Measurements from ENCODE around the gene PARD3B. TPM values are rescaled to one million over a fixed set of nuclear protein-coding genes. Genes with fewer than 3 reads are reported as not detected.

PARD3B gene
- total and polyA plus RNA-seq, 2 of the 4 experiments (the other 2 are of a cell fraction), result 3.3 to 15.6 TPM

- Histone ChIP-seq H3K56ac (ENCODE audit: extremely low read depth, insufficient read depth, low read length) (no peak overlapping the region), H4K8ac (ENCODE audit: low read depth in 2 of 2, low read length in 2 of 2) (no peak overlapping the region), H2BK20ac (ENCODE audit: low read depth, low read length) (no peak overlapping the region), H3K4me3 (ENCODE audit: insufficient read depth, low read depth, low read length) (no peak overlapping the region), H3K27me3 (ENCODE audit: control insufficient read depth, insufficient read depth, low read length) (no peaks in the 10 kb centered on the region), H3K18ac (ENCODE audit: low read depth, low read length) (no peak overlapping the region), H2AFZ (replicated peaks; ENCODE audit: low read length, poor library complexity) (no peak overlapping the region), H3K4ac (ENCODE audit: low read depth, low read length) (no peak overlapping the region), H2BK15ac (ENCODE audit: low read depth, low read length) (no peak overlapping the region), H4K5ac (ENCODE audit: low read depth, low read length) (no peak overlapping the region), H3K14ac (replicated peaks; ENCODE audit: low read depth, low read length) (no peak overlapping the region), H3K36me3 (ENCODE audit: control insufficient read depth, insufficient read depth, low read length) (no peaks in the 10 kb centered on the region), H3K9me1 (ENCODE audit: insufficient read depth, low read length) (peaks cover 11% of the 10 kb centered on the region), H3K23ac (ENCODE audit: low read depth, low read length) (no peak overlapping the region), H3K4me1 (ENCODE audit: control insufficient read depth, insufficient read depth, low read length) (peaks cover 6% of the 10 kb centered on the region), H4K91ac (ENCODE audit: insufficient read depth, low read depth, low read length) (no peak overlapping the region), H2BK5ac (ENCODE audit: low read depth, low read length, poor library complexity, severe bottlenecking) (no peak overlapping the region), H3K79me1 (ENCODE audit: low read depth in 1 of 2, low read length in 2 of 2) (no peaks in the 10 kb centered on the region; a peak in 1 of 4 replicates), H3K4me2 (ENCODE audit: low read depth, low read length) (no peak overlapping the region), H2BK120ac (ENCODE audit: low read depth, low read length) (no peak overlapping the region), H4K20me1 (ENCODE audit: insufficient read depth, low read length) (no peaks in the 10 kb centered on the region), H2AK9ac (replicated peaks; ENCODE audit: low read depth, low read length, poor library complexity) (no peak overlapping the region), H3K9me3 (ENCODE audit: control insufficient read depth, insufficient read depth, low read length) (no peaks in the 10 kb centered on the region), H3K9ac (ENCODE audit: low read depth, low read length) (no peak overlapping the region), H3K27ac (ENCODE audit: insufficient read depth, low read length) (no peak overlapping the region), H2AK5ac (ENCODE audit: low read depth, low read length) (no peak overlapping the region)
- ChIA-PET CTCF (no interaction called here), POLR2A (ENCODE audit: unreplicated experiment) (no interaction called here)
- dilution Hi-C loops (cut with HindIII; ENCODE audit: low sequenced_read_pairs, unreplicated experiment), result no loop called here
- BruUV-seq (replicated peaks), result no TSS peak
- DNase-seq, result no peak
- WGBS, 2 experiments (ENCODE audit: extremely low coverage in 2 of 2, insufficient read length in 1 of 2), result no CpG with 5 or more reads among the region's 5 CpGs
- in situ Hi-C loops (cut with MboI; ENCODE audit: low sequenced_read_pairs), result no loop called here
- no peak for ATAC-seq (ENCODE audit: low read depth)
- no peak for TF ChIP-seq RCOR1 (IDR thresholded peaks at IDR 0.05; ENCODE audit: insufficient replicate concordance, low read length)
- no peak for TF ChIP-seq SMC3 (IDR thresholded peaks at IDR 0.05; ENCODE audit: low read depth, low read length)
- TF ChIP-seq CTCF (conservative IDR thresholded peaks at IDR 0.05; ENCODE audit: low read depth, low read length), result no peak
- no peak for TF ChIP-seq CEBPB (IDR thresholded peaks at IDR 0.05; ENCODE audit: low read depth, low read length)
- TF ChIP-seq NFE2L2 (IDR thresholded peaks at IDR 0.05; ENCODE audit: low read depth, low read length), result no peak
- no peak for TF ChIP-seq RAD21 (IDR thresholded peaks at IDR 0.05; ENCODE audit: low read length)
- no peak for TF ChIP-seq POLR2A (IDR thresholded peaks at IDR 0.05; ENCODE audit: low read depth, low read length)
- no peak for TF ChIP-seq ELK1 (IDR thresholded peaks at IDR 0.05; ENCODE audit: borderline replicate concordance, low read depth, low read length)
- no peak for TF ChIP-seq FOS (IDR thresholded peaks at IDR 0.05; ENCODE audit: low read depth, low read length)
- no peak for TF ChIP-seq MXI1 (IDR thresholded peaks at IDR 0.05; ENCODE audit: borderline replicate concordance, low read depth, low read length)
- intact Hi-C loops (cut with micrococcal nuclease), result no loop called here
Observed at GRCh38 chr2:205586626-205587025, 1041.4 kb downstream of the PARD3B start.
